Stimulated activated CD4-positive, alpha-beta T cell treated with anti-CD3 and anti-CD28 coated beads, Interleukin-2, amount 100 ng/mL, for 48 hours (primary cell): Measurements from ENCODE around the gene PRRC2C.
"Not testable (repeated sequence)": the region's sequence is repeated elsewhere in the genome, so short reads cannot be mapped to it uniquely, and the experiment has no call there.

Experiments
- DNase-seq, 2 donors: peaks; one replicate each; pipeline ENCODE4 v3.0.0-alpha.2; 2020

PRRC2C gene

GRCh38 chr1:171588230-171588629 lies 102.9 kb downstream of the PRRC2C start:
- DNase-seq, result no peak

GRCh38 chr1:171590022-171590421 lies 104.7 kb downstream of the PRRC2C start:
- DNase-seq, result no peak

- no peak for DNase-seq
Observed at GRCh38 chr1:171595324-171595723, 110.0 kb downstream of the PRRC2C start.

- DNase-seq, result no peak
Observed at GRCh38 chr1:171596119-171596518, 110.8 kb downstream of the PRRC2C start.

GRCh38 chr1:171596705-171597104 lies 111.4 kb downstream of the PRRC2C start:
- DNase-seq, result no peak

GRCh38 chr1:171597203-171597602 lies 111.9 kb downstream of the PRRC2C start:
- DNase-seq, result no peak

- not testable (repeated sequence) for DNase-seq
Observed at GRCh38 chr1:171600310-171600709, 115.0 kb downstream of the PRRC2C start.

- no peak for DNase-seq
Observed at GRCh38 chr1:171600862-171601261, 115.5 kb downstream of the PRRC2C start.

- not testable (repeated sequence) for DNase-seq
Observed at GRCh38 chr1:171603042-171603441, 117.7 kb downstream of the PRRC2C start.

- no peak for DNase-seq
Observed at GRCh38 chr1:171606402-171606941, 121.1 kb downstream of the PRRC2C start.

- DNase-seq, result no peak
Observed at GRCh38 chr1:171610385-171610784, 125.1 kb downstream of the PRRC2C start.

GRCh38 chr1:171611306-171611705 lies 126.0 kb downstream of the PRRC2C start:
- no peak for DNase-seq

GRCh38 chr1:171613282-171613681 lies 128.0 kb downstream of the PRRC2C start:
- DNase-seq, result no peak

GRCh38 chr1:171615122-171615906 lies 130.0 kb downstream of the PRRC2C start:
- DNase-seq, result not testable (repeated sequence)

GRCh38 chr1:171616586-171616985 lies 131.3 kb downstream of the PRRC2C start:
- DNase-seq, result no peak

GRCh38 chr1:171622152-171622462 lies 136.8 kb downstream of the PRRC2C start, which contains the start of gene MYOCOS:
MYOCOS (plus strand) TSS chr1:171622243; CDS start chr1:171623884, 1,641 bp downstream.
- DNase-seq, result no peak

- DNase-seq, result no peak
Observed at GRCh38 chr1:171623651-171624331, 138.5 kb downstream of the PRRC2C start.

- DNase-seq, result no peak
Observed at GRCh38 chr1:171625225-171625624, 139.9 kb downstream of the PRRC2C start.

- DNase-seq, result no peak
Observed at GRCh38 chr1:171627020-171627419, 141.7 kb downstream of the PRRC2C start.

GRCh38 chr1:171628225-171628624 lies 142.9 kb downstream of the PRRC2C start:
- no peak for DNase-seq

- no peak for DNase-seq
Observed at GRCh38 chr1:171635661-171636060, 150.3 kb downstream of the PRRC2C start.

- no peak for DNase-seq
Observed at GRCh38 chr1:171636141-171636540, 150.8 kb downstream of the PRRC2C start.

- no peak for DNase-seq
Observed at GRCh38 chr1:171637928-171638576, 152.7 kb downstream of the PRRC2C start.

GRCh38 chr1:171640225-171640624 lies 154.9 kb downstream of the PRRC2C start:
- DNase-seq, result no peak
